Cerebellar cortex (tissue), 1 donor: Measurements from ENCODE around the gene ATL1.
A peak's percentile ranks its signal among the peaks of the same experiment; 100 is the strongest.
"Not testable (repeated sequence)": the region's sequence is repeated elsewhere in the genome, so short reads cannot be mapped to it uniquely, and the experiment has no call there.

Experiments
- DNase-seq: peaks from one replicate; pipeline ENCODE4 v3.0.0-alpha.2; 2015; ENCODE audit warnings: low spot score

ATL1 gene

GRCh38 chr14:50658203-50658602, 98.3 kb downstream of the ATL1 start:
- DNase-seq = no peak

- no peak for DNase-seq
Measured at GRCh38 chr14:50659327-50659974, 99.5 kb downstream of the ATL1 start.

GRCh38 chr14:50664579-50664978, 104.6 kb downstream of the ATL1 start:
- not testable (repeated sequence) for DNase-seq

- DNase-seq = not testable (repeated sequence)
Measured at GRCh38 chr14:50665300-50665699, 105.4 kb downstream of the ATL1 start.

GRCh38 chr14:50666772-50667683, 107.1 kb downstream of the ATL1 start:
- DNase-seq = peak; percentile 53

GRCh38 chr14:50667684-50667995, 107.7 kb downstream of the ATL1 start:
- no peak for DNase-seq

- DNase-seq = peak; percentile 86
Measured at GRCh38 chr14:50667996-50668825, 108.3 kb downstream of the ATL1 start, which contains the start of gene SAV1. Gene SAV1, minus strand, starts transcription at chr14:50668306. Its CDS starts 339 bp downstream, at chr14:50667967.

GRCh38 chr14:50668826-50669143, 108.8 kb downstream of the ATL1 start:
- no peak for DNase-seq

- peak; percentile 21 for DNase-seq
Measured at GRCh38 chr14:50669441-50669986, 109.6 kb downstream of the ATL1 start.

GRCh38 chr14:50670196-50670865, 110.4 kb downstream of the ATL1 start:
- DNase-seq = no peak

- no peak for DNase-seq
Measured at GRCh38 chr14:50670866-50671256, 110.9 kb downstream of the ATL1 start.

- DNase-seq = no peak
Measured at GRCh38 chr14:50675597-50675996, 115.7 kb downstream of the ATL1 start.

GRCh38 chr14:50676814-50677516, 117.0 kb downstream of the ATL1 start:
- no peak for DNase-seq

GRCh38 chr14:50677527-50678063, 117.7 kb downstream of the ATL1 start:
- DNase-seq = no peak

- DNase-seq = no peak
Measured at GRCh38 chr14:50678163-50678562, 118.2 kb downstream of the ATL1 start.

GRCh38 chr14:50679674-50680073, 119.7 kb downstream of the ATL1 start:
- no peak for DNase-seq
